HepG2 (cell line): Measurements from ENCODE around the gene CTAG1A. TPM values are rescaled to one million over a fixed set of nuclear protein-coding genes. Genes with fewer than 3 reads are reported as not detected.

Experiments used
- KDM3A ChIP-seq: IDR thresholded peaks from 2 replicates; pipeline ENCODE4 v1.6.1; 2018; ENCODE audit warnings: low read depth, missing compliant biosample characterization
- MIXL1 ChIP-seq: IDR thresholded peaks from 2 replicates; pipeline ENCODE4 v1.6.1; 2016
- MYPOP ChIP-seq: sonication (generic); formaldehyde crosslinking; IDR thresholded peaks from 2 replicates; pipeline ENCODE4 v1.8.1; 2023; ENCODE audit warnings: mild to moderate bottlenecking, moderate library complexity, missing genetic modification reagents
- PATZ1 ChIP-seq: sonication (generic); formaldehyde crosslinking; IDR thresholded peaks from 2 replicates; pipeline ENCODE4 v1.4.0; 2020; ENCODE audit warnings: missing genetic modification reagents
- SAP130 ChIP-seq: IDR thresholded peaks from 2 replicates; pipeline ENCODE4 v1.6.1; 2016; ENCODE audit warnings: low read depth
- SCMH1 ChIP-seq: sonication (generic); formaldehyde crosslinking; IDR thresholded peaks from 2 replicates; pipeline ENCODE4 v1.9.0; 2021; ENCODE audit warnings: missing genetic modification reagents, mild to moderate bottlenecking, borderline replicate concordance
- SIN3A ChIP-seq: IDR thresholded peaks from 2 replicates; pipeline ENCODE4 v1.6.1; 2011; ENCODE audit warnings: low read depth, mild to moderate bottlenecking, control low read depth, low read length, borderline replicate concordance
- SOX5 ChIP-seq: IDR thresholded peaks from 2 replicates; pipeline ENCODE4 v1.6.1; 2016; ENCODE audit warnings: borderline replicate concordance
- ZC3H4 ChIP-seq: sonication (generic); formaldehyde crosslinking; IDR thresholded peaks from 2 replicates; pipeline ENCODE4 v1.4.0; 2020; ENCODE audit warnings: missing genetic modification reagents, borderline replicate concordance
- ZFP1 ChIP-seq: IDR thresholded peaks from 2 replicates; pipeline ENCODE4 v1.6.1; 2016
- ZNF564 ChIP-seq: sonication (generic); formaldehyde crosslinking; IDR thresholded peaks from 2 replicates; pipeline ENCODE4 v1.8.1; 2023; ENCODE audit warnings: mild to moderate bottlenecking, missing genetic modification reagents
- ZNF770 ChIP-seq: sonication (generic); formaldehyde crosslinking; IDR thresholded peaks from 2 replicates; pipeline ENCODE4 v1.5.0; 2020; ENCODE audit warnings: mild to moderate bottlenecking, missing genetic modification reagents
- ZNF775 ChIP-seq: sonication (generic); formaldehyde crosslinking; IDR thresholded peaks from 2 replicates; pipeline ENCODE4 v1.4.0; 2020; ENCODE audit warnings: missing genetic modification reagents, mild to moderate bottlenecking, moderate library complexity, borderline replicate concordance
- polyA plus RNA-seq, 8 experiments: library from polyadenylated mRNA; depleted of rRNA in 3 of 8; stranded (reverse) in 7 of 8; unstranded in 1 of 8; fragments of >200 nt; fragmentation: Illumina TruSeq in 4 of 8; extraction: Trizol in 4 of 8; gene quantifications; 2 replicates each; pipeline versions ENCODE4 v1.2.1 to v1.2.3, GENCODE V29; 2011 to 2016; ENCODE audit warnings: low read depth in 4 of 8, missing spikeins in 1 of 8, mixed read lengths in 1 of 8; ENCODE audit not compliant: insufficient read depth in 1 of 8
- total RNA-seq, 5 experiments: library from RNA; depleted of rRNA; stranded (reverse); fragments of >200 nt; fragmentation: Illumina TruSeq; extraction: Trizol; gene quantifications; 2 replicates each; pipeline ENCODE4 v1.2.3, GENCODE V29; 2016; ENCODE audit warnings: low read depth in 1 of 5
- TF ChIP-seq, protein P1 (sequence below): sonication (generic); formaldehyde crosslinking; IDR thresholded peaks from 2 replicates; pipeline ENCODE4 v1.5.1; 2020; ENCODE audit warnings: missing genetic modification reagents, mild to moderate bottlenecking, borderline replicate concordance
- TF ChIP-seq, protein P2 (sequence below), 2 experiments: sonication (generic) in 1 of 2; formaldehyde crosslinking in 1 of 2; IDR thresholded peaks; 2 replicates each; pipeline versions ENCODE4 v1.4.0 to v1.6.1; 2018 to 2020; ENCODE audit warnings: missing genetic modification reagents in 2 of 2, borderline replicate concordance in 1 of 2, low read depth in 1 of 2, mild to moderate bottlenecking in 1 of 2, missing biosample characterization in 1 of 2
- TF ChIP-seq, protein P3 (sequence below): sonication (generic); formaldehyde crosslinking; IDR thresholded peaks from 2 replicates; pipeline ENCODE4 v1.9.0; 2022; ENCODE audit warnings: missing genetic modification reagents, mild to moderate bottlenecking, borderline replicate concordance

The CTAG1A gene
- total and polyA plus RNA-seq, 2 of the 13 experiments (the other 11 are each of a cell fraction or from before 2014, with no cell fraction given), result not detected

DNA sequence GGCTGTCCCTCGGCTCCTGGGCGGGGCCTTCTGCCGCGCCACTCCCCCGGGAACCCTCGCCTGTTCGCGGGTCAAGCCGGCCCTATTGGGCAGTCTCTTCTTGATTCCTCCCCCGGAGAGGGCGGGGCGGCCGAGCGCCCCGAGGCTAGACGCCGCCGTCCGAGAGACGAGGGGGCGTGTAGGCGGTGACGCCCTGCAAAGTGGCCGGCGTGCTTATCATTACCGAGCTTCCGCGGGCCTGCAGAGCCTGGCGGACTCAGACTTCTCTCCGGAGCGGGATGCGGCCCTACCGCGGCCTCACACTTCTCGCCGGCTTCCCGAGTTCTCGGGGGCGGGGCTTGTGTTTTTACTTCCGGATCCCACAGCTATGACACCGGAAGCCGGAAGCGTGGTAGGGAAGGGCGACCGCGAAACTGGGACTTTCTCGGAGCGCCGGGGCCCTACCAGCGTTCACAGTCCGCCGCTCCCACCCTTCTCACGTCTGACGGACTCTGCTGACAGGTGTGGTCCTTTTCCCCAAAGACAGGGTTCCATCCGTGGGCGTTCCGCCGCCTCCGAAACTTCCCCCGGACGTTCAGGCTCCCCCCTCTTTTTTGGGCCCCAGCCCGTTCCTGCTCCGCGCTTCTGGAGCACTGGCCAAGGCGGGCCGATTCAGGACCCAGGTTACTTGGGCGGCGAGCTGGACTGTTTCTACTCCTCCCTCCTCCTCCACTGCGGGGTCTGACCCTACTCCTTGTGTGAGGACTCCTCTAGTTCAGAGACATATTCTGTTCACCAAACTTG, 37.5 kb upstream of the CTAG1A start, which contains the start of gene IKBKG (continued):
- no peak for TF ChIP-seq PATZ1
- TF ChIP-seq, protein P1, sequence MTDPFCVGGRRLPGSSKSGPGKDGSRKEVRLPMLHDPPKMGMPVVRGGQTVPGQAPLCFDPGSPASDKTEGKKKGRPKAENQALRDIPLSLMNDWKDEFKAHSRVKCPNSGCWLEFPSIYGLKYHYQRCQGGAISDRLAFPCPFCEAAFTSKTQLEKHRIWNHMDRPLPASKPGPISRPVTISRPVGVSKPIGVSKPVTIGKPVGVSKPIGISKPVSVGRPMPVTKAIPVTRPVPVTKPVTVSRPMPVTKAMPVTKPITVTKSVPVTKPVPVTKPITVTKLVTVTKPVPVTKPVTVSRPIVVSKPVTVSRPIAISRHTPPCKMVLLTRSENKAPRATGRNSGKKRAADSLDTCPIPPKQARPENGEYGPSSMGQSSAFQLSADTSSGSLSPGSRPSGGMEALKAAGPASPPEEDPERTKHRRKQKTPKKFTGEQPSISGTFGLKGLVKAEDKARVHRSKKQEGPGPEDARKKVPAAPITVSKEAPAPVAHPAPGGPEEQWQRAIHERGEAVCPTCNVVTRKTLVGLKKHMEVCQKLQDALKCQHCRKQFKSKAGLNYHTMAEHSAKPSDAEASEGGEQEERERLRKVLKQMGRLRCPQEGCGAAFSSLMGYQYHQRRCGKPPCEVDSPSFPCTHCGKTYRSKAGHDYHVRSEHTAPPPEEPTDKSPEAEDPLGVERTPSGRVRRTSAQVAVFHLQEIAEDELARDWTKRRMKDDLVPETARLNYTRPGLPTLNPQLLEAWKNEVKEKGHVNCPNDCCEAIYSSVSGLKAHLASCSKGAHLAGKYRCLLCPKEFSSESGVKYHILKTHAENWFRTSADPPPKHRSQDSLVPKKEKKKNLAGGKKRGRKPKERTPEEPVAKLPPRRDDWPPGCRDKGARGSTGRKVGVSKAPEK, result no peak
- no peak for TF ChIP-seq ZC3H4 (CRISPR knock-in tag)
- TF ChIP-seq KDM3A (CRISPR knock-in tag), result no peak
- 0 out of 2 replicates have a peak, but pooled peaks have one; percentile 53 for TF ChIP-seq ZNF775 (CRISPR knock-in tag)
- TF ChIP-seq, protein P2, sequence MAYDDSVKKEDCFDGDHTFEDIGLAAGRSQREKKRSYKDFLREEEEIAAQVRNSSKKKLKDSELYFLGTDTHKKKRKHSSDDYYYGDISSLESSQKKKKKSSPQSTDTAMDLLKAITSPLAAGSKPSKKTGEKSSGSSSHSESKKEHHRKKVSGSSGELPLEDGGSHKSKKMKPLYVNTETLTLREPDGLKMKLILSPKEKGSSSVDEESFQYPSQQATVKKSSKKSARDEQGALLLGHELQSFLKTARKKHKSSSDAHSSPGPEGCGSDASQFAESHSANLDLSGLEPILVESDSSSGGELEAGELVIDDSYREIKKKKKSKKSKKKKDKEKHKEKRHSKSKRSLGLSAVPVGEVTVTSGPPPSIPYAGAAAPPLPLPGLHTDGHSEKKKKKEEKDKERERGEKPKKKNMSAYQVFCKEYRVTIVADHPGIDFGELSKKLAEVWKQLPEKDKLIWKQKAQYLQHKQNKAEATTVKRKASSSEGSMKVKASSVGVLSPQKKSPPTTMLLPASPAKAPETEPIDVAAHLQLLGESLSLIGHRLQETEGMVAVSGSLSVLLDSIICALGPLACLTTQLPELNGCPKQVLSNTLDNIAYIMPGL (CRISPR knock-in tag; IDR thresholded peaks at IDR 0.05; ENCODE audit: borderline replicate concordance in 1 of 2, low read depth in 1 of 2), result peak in 1 of 2 experiments; percentile 43; a peak in 1 of 4 replicates
- TF ChIP-seq SOX5 (CRISPR knock-in tag), result 0 out of 2 replicates have a peak, but pooled peaks have one; percentile 10
- TF ChIP-seq ZNF564 (CRISPR knock-in tag), result 0 out of 2 replicates have a peak, but pooled peaks have one; percentile 10
- no peak for TF ChIP-seq ZNF770
- peak; percentile 69 for TF ChIP-seq SIN3A
- TF ChIP-seq SCMH1 (CRISPR knock-in tag), result no peak
- TF ChIP-seq SAP130 (CRISPR knock-in tag), result peak; percentile 78
- TF ChIP-seq ZFP1 (CRISPR knock-in tag), result no peak
- no peak for TF ChIP-seq MYPOP (CRISPR knock-in tag)
- no peak for TF ChIP-seq MIXL1
- TF ChIP-seq, protein P3, sequence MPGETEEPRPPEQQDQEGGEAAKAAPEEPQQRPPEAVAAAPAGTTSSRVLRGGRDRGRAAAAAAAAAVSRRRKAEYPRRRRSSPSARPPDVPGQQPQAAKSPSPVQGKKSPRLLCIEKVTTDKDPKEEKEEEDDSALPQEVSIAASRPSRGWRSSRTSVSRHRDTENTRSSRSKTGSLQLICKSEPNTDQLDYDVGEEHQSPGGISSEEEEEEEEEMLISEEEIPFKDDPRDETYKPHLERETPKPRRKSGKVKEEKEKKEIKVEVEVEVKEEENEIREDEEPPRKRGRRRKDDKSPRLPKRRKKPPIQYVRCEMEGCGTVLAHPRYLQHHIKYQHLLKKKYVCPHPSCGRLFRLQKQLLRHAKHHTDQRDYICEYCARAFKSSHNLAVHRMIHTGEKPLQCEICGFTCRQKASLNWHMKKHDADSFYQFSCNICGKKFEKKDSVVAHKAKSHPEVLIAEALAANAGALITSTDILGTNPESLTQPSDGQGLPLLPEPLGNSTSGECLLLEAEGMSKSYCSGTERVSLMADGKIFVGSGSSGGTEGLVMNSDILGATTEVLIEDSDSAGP, result peak; percentile 20; the same call in 1 of the 2 replicates
